NCI-H2196 (cell line): ENCODE data around the gene TMEM271.

Experiments
- DNase-seq: peaks from one replicate; lab custom pipeline; 2025; ENCODE audit not compliant: unreplicated experiment; lab: John Stamatoyannopoulos, UW

TMEM271 gene

GRCh38 chr4:535181-535923 lies 40.7 kb downstream of the TMEM271 start:
- no peak for DNase-seq

GRCh38 chr4:534576-535151 lies 41.4 kb downstream of the TMEM271 start:
- no peak for DNase-seq

- no peak for DNase-seq
Observed at GRCh38 chr4:534101-534575, 42.0 kb downstream of the TMEM271 start.

GRCh38 chr4:533318-534100 lies 42.6 kb downstream of the TMEM271 start:
- no peak for DNase-seq

- no peak for DNase-seq
Observed at GRCh38 chr4:532588-533317, 43.3 kb downstream of the TMEM271 start.

GRCh38 chr4:531721-532565 lies 44.2 kb downstream of the TMEM271 start:
- DNase-seq: no peak

GRCh38 chr4:531076-531475 lies 45.0 kb downstream of the TMEM271 start:
- DNase-seq: no peak

- DNase-seq: no peak
Observed at GRCh38 chr4:530017-530781, 45.9 kb downstream of the TMEM271 start.

GRCh38 chr4:529563-529962 lies 46.5 kb downstream of the TMEM271 start:
- DNase-seq: no peak

GRCh38 chr4:528835-529234 lies 47.3 kb downstream of the TMEM271 start:
- no peak for DNase-seq

GRCh38 chr4:528296-528695 lies 47.8 kb downstream of the TMEM271 start:
- no peak for DNase-seq

- no peak for DNase-seq
Observed at GRCh38 chr4:526971-527460, 49.1 kb downstream of the TMEM271 start.

GRCh38 chr4:526189-526909 lies 49.7 kb downstream of the TMEM271 start:
- no peak for DNase-seq

- DNase-seq: no peak
Observed at GRCh38 chr4:525660-526059, 50.4 kb downstream of the TMEM271 start.

GRCh38 chr4:524196-524595 lies 51.9 kb downstream of the TMEM271 start:
- no peak for DNase-seq
